ENCODE results near the gene TYMS. TPM values are rescaled to one million over a fixed set of nuclear protein-coding genes. Genes with fewer than 3 reads are reported as not detected.

Gene TYMS
- total RNA-seq, 1 donor from 2014 or later = 61.7 TPM

DNA sequence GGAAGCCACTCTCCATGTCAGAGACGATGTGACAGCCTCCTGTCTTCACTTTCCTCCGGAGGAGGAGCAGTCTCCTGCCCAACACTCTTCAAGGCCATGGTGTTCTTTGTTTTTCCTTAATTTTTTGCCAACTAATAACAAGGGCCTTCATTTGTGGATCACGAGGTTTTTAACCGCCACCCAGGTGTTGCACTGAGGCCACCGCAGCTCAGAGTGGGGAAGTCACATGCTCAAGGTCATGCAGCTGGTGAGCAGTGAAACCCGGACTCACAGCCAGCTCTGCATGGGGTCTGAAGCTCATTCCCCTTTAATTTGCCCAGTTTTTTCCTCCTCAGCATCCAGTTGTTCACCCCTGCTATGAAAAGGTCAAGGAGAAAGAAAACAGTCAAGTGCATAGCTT, 35.4 kb downstream of the TYMS start:
- H3K4me1 Mint-ChIP-seq (ENCODE audit: unreplicated experiment) = peaks cover 3% of the 10 kb centered on the region
- H3K4me3 Mint-ChIP-seq (ENCODE audit: unreplicated experiment) = no peak overlapping the region
- H3K9me3 Mint-ChIP-seq (ENCODE audit: unreplicated experiment) = no peaks in the 10 kb centered on the region
- peaks cover 18% of the 10 kb centered on the region for H3K36me3 Mint-ChIP-seq (ENCODE audit: low read depth, unreplicated experiment)
- peaks cover 4% of the 10 kb centered on the region for H3K27me3 Mint-ChIP-seq (ENCODE audit: unreplicated experiment)
- no peak for DNase-seq (ENCODE audit: low spot score)
- no peak overlapping the region for H3K27ac Mint-ChIP-seq (ENCODE audit: unreplicated experiment)
- TF ChIP-seq, protein P1, sequence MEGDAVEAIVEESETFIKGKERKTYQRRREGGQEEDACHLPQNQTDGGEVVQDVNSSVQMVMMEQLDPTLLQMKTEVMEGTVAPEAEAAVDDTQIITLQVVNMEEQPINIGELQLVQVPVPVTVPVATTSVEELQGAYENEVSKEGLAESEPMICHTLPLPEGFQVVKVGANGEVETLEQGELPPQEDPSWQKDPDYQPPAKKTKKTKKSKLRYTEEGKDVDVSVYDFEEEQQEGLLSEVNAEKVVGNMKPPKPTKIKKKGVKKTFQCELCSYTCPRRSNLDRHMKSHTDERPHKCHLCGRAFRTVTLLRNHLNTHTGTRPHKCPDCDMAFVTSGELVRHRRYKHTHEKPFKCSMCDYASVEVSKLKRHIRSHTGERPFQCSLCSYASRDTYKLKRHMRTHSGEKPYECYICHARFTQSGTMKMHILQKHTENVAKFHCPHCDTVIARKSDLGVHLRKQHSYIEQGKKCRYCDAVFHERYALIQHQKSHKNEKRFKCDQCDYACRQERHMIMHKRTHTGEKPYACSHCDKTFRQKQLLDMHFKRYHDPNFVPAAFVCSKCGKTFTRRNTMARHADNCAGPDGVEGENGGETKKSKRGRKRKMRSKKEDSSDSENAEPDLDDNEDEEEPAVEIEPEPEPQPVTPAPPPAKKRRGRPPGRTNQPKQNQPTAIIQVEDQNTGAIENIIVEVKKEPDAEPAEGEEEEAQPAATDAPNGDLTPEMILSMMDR (IDR thresholded peaks at IDR 0.05; ENCODE audit: unreplicated experiment) = no peak

DNA sequence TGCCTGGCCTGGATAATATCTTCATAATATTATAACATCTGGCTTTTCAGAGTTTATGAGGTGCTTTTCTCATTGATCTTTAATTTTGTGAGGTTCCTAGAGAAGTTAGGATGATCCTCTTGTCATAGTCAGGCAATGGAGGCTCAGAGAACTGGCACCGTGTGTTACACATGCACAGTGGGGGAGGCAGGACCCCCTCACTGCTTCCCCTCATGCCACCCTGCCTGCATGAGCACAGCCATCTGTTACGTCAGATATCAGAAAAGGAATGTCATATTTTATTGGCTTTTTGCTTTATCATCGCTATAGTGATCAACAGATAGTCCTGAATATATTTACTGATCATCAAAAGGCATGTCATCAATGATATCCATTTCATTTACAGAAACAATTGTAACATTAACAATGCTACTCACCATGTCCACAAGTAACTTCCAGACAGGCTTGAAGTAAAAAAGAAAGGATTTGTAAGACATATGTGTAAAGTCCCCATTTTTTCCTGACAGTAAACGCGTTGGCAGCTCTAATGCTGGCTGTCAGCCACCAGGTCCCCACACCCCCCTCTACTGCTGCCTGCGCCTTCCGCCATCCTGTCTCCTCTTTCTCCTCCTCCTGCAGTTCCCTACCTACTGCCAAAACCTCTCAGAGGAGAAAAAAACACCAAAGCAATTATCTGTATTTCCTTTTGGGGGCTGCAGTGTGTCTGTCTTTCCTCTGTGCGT, 36.2 kb downstream of the TYMS start:
- Mint-ChIP-seq H3K4me3 (ENCODE audit: unreplicated experiment) (no peak overlapping the region), H3K36me3 (ENCODE audit: low read depth, unreplicated experiment) (peaks cover 18% of the 10 kb centered on the region)
- TF ChIP-seq, protein P1 (IDR thresholded peaks at IDR 0.05; ENCODE audit: unreplicated experiment) = no peak

DNA sequence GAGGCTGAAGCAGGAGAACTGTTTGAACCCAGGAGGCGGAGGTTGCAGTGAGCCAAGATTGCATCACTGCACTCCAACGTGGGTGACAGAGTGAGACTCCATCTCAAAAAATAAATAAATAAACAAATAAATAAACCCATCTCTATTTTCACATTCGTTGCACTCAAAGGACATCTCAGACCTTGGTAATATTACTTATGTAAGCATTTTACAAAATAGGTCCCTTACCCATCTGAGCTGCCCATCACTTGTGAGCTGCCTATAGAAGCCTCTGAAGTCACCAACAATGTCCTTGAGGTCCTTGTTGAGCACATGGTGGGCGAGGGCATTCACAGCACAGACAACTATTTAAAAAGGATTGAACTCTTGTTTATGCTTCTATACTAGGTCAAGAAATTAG, 39.6 kb downstream of the TYMS start:
- Mint-ChIP-seq H3K27me3 (ENCODE audit: unreplicated experiment) (no peaks in the 10 kb centered on the region), H3K4me1 (ENCODE audit: unreplicated experiment) (peaks cover 3% of the 10 kb centered on the region), H3K27ac (ENCODE audit: unreplicated experiment) (no peak overlapping the region), H3K36me3 (ENCODE audit: low read depth, unreplicated experiment) (peaks cover 13% of the 10 kb centered on the region), H3K4me3 (ENCODE audit: unreplicated experiment) (no peak overlapping the region), H3K9me3 (ENCODE audit: unreplicated experiment) (no peaks in the 10 kb centered on the region)
- no peak for DNase-seq (ENCODE audit: low spot score)
- TF ChIP-seq, protein P1 (IDR thresholded peaks at IDR 0.05; ENCODE audit: unreplicated experiment) = no peak

More for the DNA sequence above, 36.2 kb downstream of the TYMS start:
- peaks cover 3% of the 10 kb centered on the region for H3K4me1 Mint-ChIP-seq (ENCODE audit: unreplicated experiment)
- H3K27ac Mint-ChIP-seq (ENCODE audit: unreplicated experiment) = no peak overlapping the region
- no peaks in the 10 kb centered on the region for H3K9me3 Mint-ChIP-seq (ENCODE audit: unreplicated experiment)
- H3K27me3 Mint-ChIP-seq (ENCODE audit: unreplicated experiment) = peaks cover 4% of the 10 kb centered on the region
- no peak for DNase-seq (ENCODE audit: low spot score)

DNA sequence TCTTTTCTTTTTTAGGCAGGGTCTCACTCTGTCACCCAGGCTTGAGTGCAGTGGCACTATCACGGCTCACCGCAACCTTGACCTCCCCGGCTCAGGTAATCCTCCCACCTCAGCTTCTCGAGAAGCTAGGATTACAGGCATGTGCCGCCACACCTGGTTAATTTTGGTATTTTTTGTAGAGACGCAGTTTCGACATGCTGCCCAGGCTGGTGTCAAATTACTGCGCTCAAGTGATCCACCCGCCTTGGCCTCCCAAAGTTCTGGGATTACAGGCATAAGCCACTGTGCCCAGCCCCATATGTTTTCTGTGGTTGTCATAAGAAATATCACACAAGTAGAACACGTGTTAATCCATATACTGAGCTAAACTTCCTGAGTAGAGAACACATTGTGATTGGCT, 40.3 kb downstream of the TYMS start:
- Mint-ChIP-seq H3K27ac (ENCODE audit: unreplicated experiment) (no peak overlapping the region), H3K4me3 (ENCODE audit: unreplicated experiment) (no peak overlapping the region), H3K36me3 (ENCODE audit: low read depth, unreplicated experiment) (peaks cover 15% of the 10 kb centered on the region), H3K27me3 (ENCODE audit: unreplicated experiment) (no peaks in the 10 kb centered on the region), H3K4me1 (ENCODE audit: unreplicated experiment) (peaks cover 3% of the 10 kb centered on the region), H3K9me3 (ENCODE audit: unreplicated experiment) (no peaks in the 10 kb centered on the region)
- TF ChIP-seq, protein P1 (IDR thresholded peaks at IDR 0.05; ENCODE audit: unreplicated experiment) = no peak
- no peak for DNase-seq (ENCODE audit: low spot score)

DNA sequence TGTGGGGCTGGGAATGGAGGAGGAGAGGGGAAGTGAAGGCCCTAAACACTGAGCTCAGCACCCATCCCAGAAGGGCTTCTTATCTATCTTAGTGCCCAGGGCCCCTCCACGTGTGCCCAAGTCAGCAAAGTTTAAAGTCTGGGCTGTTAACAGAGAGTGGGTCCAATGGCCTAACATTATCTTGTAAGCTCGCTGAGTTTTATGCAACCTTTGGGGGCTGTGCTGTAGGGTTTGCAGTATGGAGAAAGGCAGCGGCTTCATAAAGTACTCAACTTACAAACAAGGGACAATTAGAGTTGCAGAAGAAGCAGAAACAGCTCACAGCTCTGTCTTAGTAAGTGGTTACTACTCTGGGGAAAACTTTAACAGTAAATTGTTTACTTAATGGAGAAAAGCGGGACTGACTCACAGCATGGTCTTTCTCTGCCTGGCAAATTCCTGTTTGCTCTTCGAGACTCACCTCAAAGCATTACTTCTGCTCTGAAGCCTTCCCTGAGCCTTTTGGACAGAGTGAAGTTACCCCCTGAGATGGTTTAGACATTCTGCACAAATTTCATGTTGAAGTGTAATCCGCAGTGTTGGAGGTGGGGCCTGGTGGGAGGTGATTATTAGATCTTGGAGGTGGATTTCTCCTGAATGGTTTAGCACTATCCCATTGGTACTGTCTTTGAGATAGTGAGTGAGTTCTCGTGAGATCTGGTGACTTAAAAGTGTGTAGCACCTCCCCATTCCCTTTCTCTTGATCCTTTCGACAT, 45.9 kb downstream of the TYMS start:
- H3K36me3 Mint-ChIP-seq (ENCODE audit: low read depth, unreplicated experiment) = peaks cover 19% of the 10 kb centered on the region
- no peak overlapping the region for H3K4me3 Mint-ChIP-seq (ENCODE audit: unreplicated experiment)
- H3K4me1 Mint-ChIP-seq (ENCODE audit: unreplicated experiment) = peaks cover under 1% of the 10 kb centered on the region
- H3K9me3 Mint-ChIP-seq (ENCODE audit: unreplicated experiment) = no peaks in the 10 kb centered on the region
- TF ChIP-seq, protein P1 (IDR thresholded peaks at IDR 0.05; ENCODE audit: unreplicated experiment) = no peak
- no peaks in the 10 kb centered on the region for H3K27me3 Mint-ChIP-seq (ENCODE audit: unreplicated experiment)
- no peak for DNase-seq (ENCODE audit: low spot score)
- peak overlapping the region; percentile 57 for H3K27ac Mint-ChIP-seq (ENCODE audit: unreplicated experiment)

Measured in endothelial cell (in vitro differentiated cells).